ENCODE results near the gene INPP5A.

The INPP5A gene

GRCh38 chr10:132685921-132686680 is 148.5 kb downstream of the INPP5A start:
- peak in 1 of 56 donors; percentile 54 for DNase-seq

- DNase-seq: no peak
Observed at GRCh38 chr10:132687181-132687892, 149.8 kb downstream of the INPP5A start.

GRCh38 chr10:132687893-132688579 is 150.4 kb downstream of the INPP5A start:
- no peak for DNase-seq

- no peak for DNase-seq
Observed at GRCh38 chr10:132688580-132689420, 151.2 kb downstream of the INPP5A start.

- DNase-seq: no peak
Observed at GRCh38 chr10:132689721-132690360, 152.3 kb downstream of the INPP5A start.

GRCh38 chr10:132690401-132690800 is 152.8 kb downstream of the INPP5A start:
- DNase-seq: no peak

GRCh38 chr10:132690821-132691610 is 153.4 kb downstream of the INPP5A start:
- DNase-seq: no peak

- DNase-seq: no peak
Observed at GRCh38 chr10:132691711-132692153, 154.1 kb downstream of the INPP5A start.

GRCh38 chr10:132692311-132692710 is 154.7 kb downstream of the INPP5A start:
- no peak for DNase-seq

- no peak for DNase-seq
Observed at GRCh38 chr10:132693676-132694075, 156.1 kb downstream of the INPP5A start.

- DNase-seq: no peak
Observed at GRCh38 chr10:132696204-132696603, 158.6 kb downstream of the INPP5A start.

- DNase-seq: no peak
Observed at GRCh38 chr10:132696728-132697577, 159.4 kb downstream of the INPP5A start.

GRCh38 chr10:132697578-132698200 is 160.1 kb downstream of the INPP5A start:
- DNase-seq: no peak

- no peak for DNase-seq
Observed at GRCh38 chr10:132698211-132698751, 160.7 kb downstream of the INPP5A start.

GRCh38 chr10:132698761-132699391 is 161.3 kb downstream of the INPP5A start:
- no peak for DNase-seq

GRCh38 chr10:132699411-132700155 is 162.0 kb downstream of the INPP5A start:
- DNase-seq: no peak
